SH-SY5Y (cell line): ENCODE measurements around the gene MYL12A.

Experiments
- GATA2 ChIP-seq: IDR thresholded peaks from 2 replicates; pipeline ENCODE4 v1.6.1; 2011; ENCODE audit warnings: mild to moderate bottlenecking, low read depth, low read length
- GATA3 ChIP-seq: IDR thresholded peaks from 2 replicates; pipeline ENCODE4 v1.6.1; 2011; ENCODE audit warnings: low read depth, mild to moderate bottlenecking, low read length, moderate library complexity

The MYL12A gene

DNA sequence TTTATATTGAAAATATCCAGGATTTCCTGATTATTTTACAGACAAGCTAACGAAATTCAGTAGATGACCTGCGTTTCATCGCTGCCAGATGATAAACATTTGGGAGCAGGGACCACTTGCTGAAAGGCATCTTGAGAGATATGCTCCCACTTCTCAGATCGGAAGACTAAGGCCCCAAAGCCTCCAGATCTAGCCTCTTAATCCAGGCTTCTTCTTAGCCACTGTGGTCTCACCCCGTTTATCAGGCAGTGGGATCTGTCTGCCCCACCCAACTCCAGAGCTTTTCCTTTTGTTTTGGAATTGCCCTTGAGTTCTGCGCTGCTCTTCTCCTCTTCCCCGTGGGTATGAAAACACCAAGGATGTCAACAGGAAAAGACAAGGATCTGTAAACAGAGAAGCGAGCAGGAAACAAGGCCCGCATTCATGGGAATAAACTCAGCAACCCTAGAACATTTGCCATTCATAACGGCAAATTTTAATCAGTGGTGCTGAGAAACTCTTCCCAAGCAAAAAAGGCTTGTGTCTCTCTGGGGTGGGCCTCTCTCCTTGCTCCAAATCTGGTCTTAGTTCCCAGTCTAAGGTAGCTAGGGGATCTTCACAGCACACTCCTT lies 35.8 kb downstream of the MYL12A start:
- TF ChIP-seq GATA3 = no peak
- TF ChIP-seq GATA2 = no peak

DNA sequence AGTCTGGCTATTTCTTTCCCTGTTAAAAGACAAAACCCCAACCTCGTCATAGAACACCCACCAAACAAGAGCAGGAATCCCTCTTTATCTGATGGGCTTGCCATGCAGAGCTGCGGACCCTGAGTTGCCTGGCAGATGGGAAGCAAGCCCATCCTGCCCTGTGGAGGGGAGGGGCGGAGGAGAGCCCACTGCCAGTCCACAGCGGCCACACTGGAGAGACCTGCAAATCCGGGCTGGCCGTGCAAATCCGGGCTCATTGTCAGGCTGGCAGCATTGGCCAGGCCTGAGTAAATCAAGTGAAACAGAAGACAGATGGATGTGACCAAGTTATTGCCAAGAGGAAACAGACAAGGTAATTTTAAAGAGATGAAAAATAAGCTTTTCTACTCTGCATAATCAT lies 36.3 kb downstream of the MYL12A start:
- TF ChIP-seq GATA3 = no peak
- peak; percentile 87 for TF ChIP-seq GATA2

DNA sequence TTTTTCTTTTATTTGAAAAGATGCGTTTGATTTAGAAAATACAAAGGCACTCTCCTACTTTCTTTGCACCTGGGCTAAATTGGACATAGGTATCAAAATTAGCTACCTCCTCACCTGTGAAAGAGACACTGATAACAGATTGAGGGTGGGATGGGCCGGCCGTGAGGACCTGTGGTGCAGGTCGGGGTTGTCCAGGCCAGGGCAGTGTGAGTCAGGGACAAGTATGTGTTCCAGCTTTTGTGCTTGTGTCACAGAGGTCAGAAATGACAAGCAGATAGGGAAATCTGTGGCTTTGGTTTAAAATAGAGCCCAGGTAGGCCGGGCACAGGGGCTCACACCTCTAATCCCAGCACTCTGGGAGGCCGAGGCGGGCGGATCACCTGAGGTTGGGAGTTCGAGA lies 36.9 kb downstream of the MYL12A start:
- TF ChIP-seq GATA2 (no peak), GATA3 (no peak)

DNA sequence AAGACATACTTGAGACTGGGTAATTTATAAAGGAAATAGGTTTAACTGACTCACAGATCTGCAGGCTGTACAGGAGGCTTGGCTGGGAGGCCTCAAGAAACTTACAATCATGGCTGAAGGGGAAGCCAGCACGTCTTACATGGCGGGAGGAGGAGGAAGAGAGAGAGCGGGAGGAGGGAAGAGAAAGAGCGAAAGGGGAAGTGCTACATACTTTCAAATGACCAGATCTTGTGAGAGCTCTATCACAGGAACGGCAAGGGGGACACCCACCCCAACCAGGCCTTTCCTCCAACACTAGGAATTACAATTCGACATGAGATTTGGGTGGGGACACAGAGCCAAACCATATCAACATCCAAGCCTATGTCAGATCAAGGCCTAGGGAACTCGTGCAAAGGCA lies 38.6 kb downstream of the MYL12A start:
- TF ChIP-seq GATA3 (no peak), GATA2 (no peak)

DNA sequence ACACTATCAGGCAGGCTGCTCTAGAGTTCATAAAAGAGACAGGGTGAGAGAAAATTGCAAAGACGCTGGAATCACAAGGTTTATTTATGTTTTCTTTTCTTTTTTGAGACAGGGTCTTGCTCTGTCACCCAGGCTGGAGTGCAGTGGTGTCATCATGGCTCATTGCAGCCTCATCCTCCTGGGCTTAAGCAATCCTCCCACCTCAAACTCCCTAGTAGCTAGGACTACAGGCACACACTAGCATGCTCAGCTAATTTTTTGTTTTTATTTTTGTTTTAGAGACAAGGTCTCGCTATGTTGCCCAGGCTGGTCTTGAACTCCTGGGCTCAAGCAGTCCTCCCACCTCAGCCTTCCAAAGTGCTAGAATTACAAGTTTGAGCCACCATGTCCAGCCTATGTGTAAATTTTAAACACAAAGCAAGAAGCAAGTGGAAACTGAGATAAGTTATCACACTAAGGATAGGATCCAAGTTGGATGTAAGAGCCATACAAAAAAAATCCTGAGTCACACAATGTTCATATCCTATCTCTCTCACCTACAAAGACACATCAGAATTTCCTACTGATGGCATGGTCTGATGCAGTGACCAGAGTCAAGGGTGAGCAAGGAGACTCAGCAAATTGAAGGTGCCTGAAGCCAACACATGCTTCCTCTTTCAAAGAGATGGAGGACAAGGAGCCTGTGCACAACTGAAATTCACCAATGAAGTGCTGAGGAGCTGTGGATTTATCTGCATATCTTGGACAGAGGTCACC lies 45.8 kb downstream of the MYL12A start:
- TF ChIP-seq GATA2 (no peak), GATA3 (no peak)

DNA sequence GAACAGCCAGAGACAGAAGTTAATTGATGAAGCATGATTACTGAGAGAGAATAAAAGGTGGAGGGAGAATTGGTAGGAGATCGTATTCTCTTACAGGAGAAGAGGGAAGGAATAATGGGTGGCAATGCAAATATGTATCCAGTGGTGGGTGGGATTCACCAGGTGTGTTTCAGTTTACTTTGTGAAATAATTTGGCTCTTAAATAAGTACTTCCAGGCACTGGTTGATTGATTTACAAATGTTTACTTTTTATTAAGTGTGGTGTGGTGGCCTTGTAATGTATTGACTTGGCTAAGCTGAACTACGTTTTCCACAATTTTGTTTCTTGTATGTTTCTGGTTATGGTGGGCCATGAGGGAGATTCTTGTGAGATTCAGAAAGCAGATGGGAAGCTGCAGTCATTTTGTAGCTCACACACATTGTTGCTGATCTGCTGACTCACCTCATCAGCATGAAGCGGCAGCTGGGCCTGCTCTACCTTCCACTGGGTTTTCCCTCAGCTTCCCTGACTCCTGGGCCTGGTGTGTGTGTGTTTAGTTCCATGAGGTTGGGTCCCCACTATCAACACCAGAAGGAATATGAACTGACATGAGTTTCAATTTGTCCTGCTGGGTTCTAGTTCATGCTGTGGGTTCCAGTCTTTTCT lies 47.0 kb downstream of the MYL12A start:
- no peak for TF ChIP-seq GATA2
- no peak for TF ChIP-seq GATA3

DNA sequence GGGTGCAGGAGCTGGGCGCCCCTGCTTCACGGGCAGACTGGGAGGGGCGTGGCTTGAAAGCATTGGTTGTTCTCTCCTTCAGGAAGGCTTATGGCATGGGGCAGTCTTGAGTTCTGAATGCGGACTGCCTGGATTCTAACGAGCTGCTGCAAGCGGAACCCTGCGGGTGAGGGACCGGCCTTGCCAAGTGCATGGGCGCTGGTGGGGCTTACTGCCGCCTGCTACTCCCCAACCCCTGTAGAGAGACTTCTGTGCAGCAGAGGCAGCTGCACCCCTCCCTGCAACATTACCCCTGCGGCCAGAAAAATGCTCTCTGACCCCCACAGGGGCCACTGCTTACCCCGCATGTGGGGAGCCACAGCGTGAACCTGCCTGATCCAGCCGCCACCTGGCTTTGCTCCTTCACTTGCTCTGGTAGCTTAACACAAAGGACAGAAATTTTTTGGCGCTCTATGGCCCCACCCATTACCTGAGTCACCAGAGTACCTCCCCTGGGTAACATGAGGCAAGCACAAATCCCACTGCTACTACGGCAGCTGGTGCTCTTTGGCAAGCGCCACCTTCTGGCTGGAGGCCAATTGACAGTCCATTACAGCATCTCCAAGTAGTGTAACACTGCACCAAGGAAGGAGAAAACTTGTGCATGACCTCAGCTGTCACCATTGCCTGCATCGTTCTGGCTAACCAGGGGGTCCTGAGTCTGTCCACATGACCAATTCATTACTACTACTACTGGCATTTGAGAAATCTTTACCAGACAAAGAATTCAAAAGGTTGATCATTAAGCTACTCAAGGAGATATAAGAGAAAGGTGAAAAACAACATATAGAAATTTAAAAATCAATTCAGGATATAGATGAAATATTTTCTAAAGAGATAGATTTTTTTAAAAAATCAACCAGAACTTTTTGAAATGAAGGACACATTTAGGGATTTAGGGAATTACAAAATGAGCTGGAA lies 49.7 kb downstream of the MYL12A start:
- TF ChIP-seq GATA2 = no peak

DNA sequence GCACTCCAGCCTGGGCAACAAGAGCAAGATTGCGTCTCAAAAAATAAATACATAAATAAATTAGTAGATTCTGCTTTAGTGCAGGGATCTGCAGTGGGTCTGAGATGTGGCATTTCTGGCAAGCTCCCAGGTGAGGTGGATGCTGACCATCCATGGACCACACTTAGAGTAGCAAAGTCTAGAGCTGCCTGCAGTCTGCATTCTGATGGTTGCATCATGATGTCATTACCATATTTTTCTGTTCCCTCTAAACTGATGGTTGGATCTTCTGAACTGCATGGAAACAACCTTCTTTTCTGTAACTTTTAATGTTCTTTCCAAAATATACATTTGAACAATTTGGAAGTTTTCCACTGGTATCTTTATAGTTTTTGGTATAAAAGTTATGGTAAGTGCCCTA lies 57.2 kb downstream of the MYL12A start:
- no peak for TF ChIP-seq GATA2
- TF ChIP-seq GATA3 = no peak

DNA sequence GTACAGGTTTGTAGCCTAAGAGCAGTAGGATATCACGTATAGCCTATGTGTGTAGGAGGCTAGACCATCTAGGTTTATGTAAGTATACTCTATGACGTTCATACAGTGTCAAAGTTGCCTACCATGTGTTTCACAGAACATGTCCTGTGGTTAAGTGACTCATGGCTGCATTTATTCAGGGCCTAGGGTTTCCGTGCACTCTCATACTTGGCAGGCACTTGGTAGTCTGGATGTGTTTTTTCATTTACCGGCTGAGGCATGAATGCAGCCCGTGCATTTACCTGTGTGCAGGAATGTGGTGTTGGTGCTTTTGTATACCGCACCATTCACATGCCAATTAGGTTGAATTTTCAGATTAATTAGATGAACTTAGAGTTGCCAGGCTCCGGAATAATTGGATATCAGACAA lies 57.8 kb downstream of the MYL12A start:
- TF ChIP-seq GATA3 = no peak
- TF ChIP-seq GATA2 = no peak
